SU-DHL-6 (cell line): Measurements from ENCODE around the gene SLC33A1.

Experiments
- EZH2phosphoT487 ChIP-seq: fragments of 200-600 bp; sonication (generic), shearing (Covaris generic); conservative IDR thresholded peaks from 2 replicates; pipeline ENCODE4 v1.6.1; 2018; ENCODE audit warnings: mild to moderate bottlenecking, antibody characterized with exemption, low read length, moderate library complexity, mixed read lengths
- TF ChIP-seq, protein P1 (sequence below): fragments of 200-600 bp; sonication (generic); IDR thresholded peaks from one replicate; pipeline ENCODE4 v1.5.1; 2017; ENCODE audit warnings: antibody characterized with exemption, mild to moderate bottlenecking, low read length, moderate library complexity; ENCODE audit not compliant: insufficient read depth, poor library complexity, severe bottlenecking

DNA sequence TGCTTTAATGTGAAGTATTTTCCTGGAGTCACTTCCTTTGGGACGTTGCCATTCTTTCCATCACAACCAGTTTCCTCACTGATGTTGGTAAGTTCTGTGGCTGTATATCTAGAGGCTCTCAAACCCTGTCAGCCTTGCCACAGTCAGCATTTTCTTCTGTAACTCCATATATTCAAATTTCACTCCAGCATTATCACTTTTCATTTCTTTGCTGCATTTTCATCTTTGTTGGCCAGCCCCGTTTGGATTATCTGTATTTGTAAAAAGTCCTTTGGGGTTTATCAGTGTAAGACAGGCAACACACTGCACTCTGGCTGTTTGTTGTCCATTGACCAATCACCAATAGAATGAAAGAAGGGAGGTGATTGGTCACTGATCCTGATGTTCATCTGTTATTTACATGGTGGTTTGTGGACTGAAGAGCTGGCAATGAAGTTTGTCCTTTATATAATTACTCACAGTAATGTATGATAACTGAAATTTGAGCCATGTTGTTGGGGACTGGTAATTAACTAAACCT is 36.5 kb upstream of the SLC33A1 start:
- TF ChIP-seq, protein P1, sequence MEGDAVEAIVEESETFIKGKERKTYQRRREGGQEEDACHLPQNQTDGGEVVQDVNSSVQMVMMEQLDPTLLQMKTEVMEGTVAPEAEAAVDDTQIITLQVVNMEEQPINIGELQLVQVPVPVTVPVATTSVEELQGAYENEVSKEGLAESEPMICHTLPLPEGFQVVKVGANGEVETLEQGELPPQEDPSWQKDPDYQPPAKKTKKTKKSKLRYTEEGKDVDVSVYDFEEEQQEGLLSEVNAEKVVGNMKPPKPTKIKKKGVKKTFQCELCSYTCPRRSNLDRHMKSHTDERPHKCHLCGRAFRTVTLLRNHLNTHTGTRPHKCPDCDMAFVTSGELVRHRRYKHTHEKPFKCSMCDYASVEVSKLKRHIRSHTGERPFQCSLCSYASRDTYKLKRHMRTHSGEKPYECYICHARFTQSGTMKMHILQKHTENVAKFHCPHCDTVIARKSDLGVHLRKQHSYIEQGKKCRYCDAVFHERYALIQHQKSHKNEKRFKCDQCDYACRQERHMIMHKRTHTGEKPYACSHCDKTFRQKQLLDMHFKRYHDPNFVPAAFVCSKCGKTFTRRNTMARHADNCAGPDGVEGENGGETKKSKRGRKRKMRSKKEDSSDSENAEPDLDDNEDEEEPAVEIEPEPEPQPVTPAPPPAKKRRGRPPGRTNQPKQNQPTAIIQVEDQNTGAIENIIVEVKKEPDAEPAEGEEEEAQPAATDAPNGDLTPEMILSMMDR, result no peak
- TF ChIP-seq EZH2phosphoT487, result no peak
